Chondrocyte (in vitro differentiated cells): ENCODE measurements around the gene AFAP1. TPM values are rescaled to one million over a fixed set of nuclear protein-coding genes. Genes with fewer than 3 reads are reported as not detected.

ENCODE experiments used
- DNase-seq: peaks from one replicate; pipeline ENCODE4 v3.0.0; 2021; ENCODE audit warnings: mixed read lengths, low spot score
- H3K27ac Mint-ChIP-seq: one replicate; pipeline ENCODE4 v1.8.0; 2021; ENCODE audit warnings: mild to moderate bottlenecking, moderate library complexity, mixed read lengths; ENCODE audit not compliant: unreplicated experiment
- H3K27me3 Mint-ChIP-seq: 2 replicates; pipeline ENCODE4 v1.8.0; 2021; ENCODE audit warnings: low read depth, mixed read lengths
- H3K36me3 Mint-ChIP-seq: 2 replicates; pipeline ENCODE4 v1.8.0; 2021; ENCODE audit warnings: low read depth, mixed read lengths
- H3K4me1 Mint-ChIP-seq: 2 replicates; pipeline ENCODE4 v1.8.0; 2021; ENCODE audit warnings: low read depth, mild to moderate bottlenecking, mixed read lengths
- H3K4me3 Mint-ChIP-seq: one replicate; pipeline ENCODE4 v1.8.0; 2021; ENCODE audit warnings: mild to moderate bottlenecking, moderate library complexity, mixed read lengths; ENCODE audit not compliant: unreplicated experiment
- H3K9me3 Mint-ChIP-seq: 2 replicates; pipeline ENCODE4 v1.8.0; 2021; ENCODE audit warnings: low read depth, mixed read lengths
- CTCF ChIP-seq: fragments of 200-600 bp; sonication (generic); IDR thresholded peaks from 2 replicates; pipeline ENCODE4 v1.5.0; 2021; ENCODE audit warnings: antibody characterized with exemption, mild to moderate bottlenecking, moderate library complexity
- total RNA-seq: library from RNA; stranded (reverse); gene quantifications from 3 replicates; pipeline ENCODE4 v1.2.1, GENCODE V29; 2021

Gene AFAP1
- total RNA-seq, 1 donor from 2014 or later: 118 TPM

- Mint-ChIP-seq H3K27me3 (peaks cover 34% of the 10 kb centered on the region), H3K9me3 (no peaks in the 10 kb centered on the region), H3K27ac (no peak overlapping the region), H3K4me3 (no peak overlapping the region), H3K4me1 (no peaks in the 10 kb centered on the region), H3K36me3 (peaks cover 13% of the 10 kb centered on the region)
- TF ChIP-seq CTCF: no peak
- DNase-seq: no peak
Observed at GRCh38 chr4:7711307-7711963, 228.2 kb downstream of the AFAP1 start.

GRCh38 chr4:7710576-7711306, 228.9 kb downstream of the AFAP1 start:
- no peak overlapping the region for H3K4me3 Mint-ChIP-seq
- no peaks in the 10 kb centered on the region for H3K4me1 Mint-ChIP-seq
- DNase-seq: no peak
- H3K36me3 Mint-ChIP-seq: peaks cover 9% of the 10 kb centered on the region
- no peak overlapping the region for H3K27ac Mint-ChIP-seq
- peaks cover 29% of the 10 kb centered on the region for H3K27me3 Mint-ChIP-seq
- H3K9me3 Mint-ChIP-seq: no peaks in the 10 kb centered on the region
- TF ChIP-seq CTCF: no peak

GRCh38 chr4:7710126-7710525, 229.5 kb downstream of the AFAP1 start:
- no peak overlapping the region for H3K27ac Mint-ChIP-seq
- no peaks in the 10 kb centered on the region for H3K9me3 Mint-ChIP-seq
- H3K27me3 Mint-ChIP-seq: peaks cover 24% of the 10 kb centered on the region
- H3K4me3 Mint-ChIP-seq: no peak overlapping the region
- TF ChIP-seq CTCF: no peak
- peaks cover 8% of the 10 kb centered on the region for H3K36me3 Mint-ChIP-seq
- H3K4me1 Mint-ChIP-seq: no peaks in the 10 kb centered on the region
- no peak for DNase-seq

- no peaks in the 10 kb centered on the region for H3K4me1 Mint-ChIP-seq
- no peak overlapping the region for H3K4me3 Mint-ChIP-seq
- peaks cover 19% of the 10 kb centered on the region for H3K27me3 Mint-ChIP-seq
- H3K36me3 Mint-ChIP-seq: peaks cover 1% of the 10 kb centered on the region
- no peaks in the 10 kb centered on the region for H3K9me3 Mint-ChIP-seq
- no peak for DNase-seq
- H3K27ac Mint-ChIP-seq: no peak overlapping the region
- no peak for TF ChIP-seq CTCF
Observed at GRCh38 chr4:7709431-7709830, 230.2 kb downstream of the AFAP1 start.

GRCh38 chr4:7708981-7709380, 230.7 kb downstream of the AFAP1 start:
- Mint-ChIP-seq H3K9me3 (no peaks in the 10 kb centered on the region), H3K4me1 (no peaks in the 10 kb centered on the region), H3K27ac (no peak overlapping the region), H3K4me3 (no peak overlapping the region), H3K27me3 (peaks cover 19% of the 10 kb centered on the region), H3K36me3 (peaks cover 1% of the 10 kb centered on the region)
- DNase-seq: no peak
- TF ChIP-seq CTCF: no peak

Other genes starting within 250 kb of the AFAP1 start
- gene ABLIM2, start 219.0 kb upstream of the AFAP1 start, total RNA-seq: 0.47 to 0.70 TPM (median 0.64 TPM) in 3 replicates